Omental fat pad (tissue), 4 donors: Measurements from ENCODE around the gene LRFN2. TPM values are rescaled to one million over a fixed set of nuclear protein-coding genes. Genes with fewer than 3 reads are reported as not detected.

ENCODE experiments used
- ATAC-seq: fragments of 150-250 bp; one replicate; pipeline ENCODE4 v1.9.1; 2016; ENCODE audit warnings: mild to moderate bottlenecking, moderate library complexity; ENCODE audit not compliant: low FRiP score
- DNase-seq: peaks from one replicate; pipeline ENCODE4 v3.0.0-alpha.2; 2019; ENCODE audit warnings: low spot score
- total RNA-seq, 4 donors: library from RNA; depleted of rRNA; stranded (reverse); fragments of >200 nt; gene quantifications; one replicate each; pipeline ENCODE4 v1.1.0, GENCODE V29; 2016
- TF ChIP-seq, protein P1 (sequence below), 3 donors: fragments of 450-650 bp; IDR thresholded peaks; one replicate each; pipeline ENCODE4 v1.5.1; 2016 to 2017; ENCODE audit warnings: antibody characterized with exemption in 3 of 3, mild to moderate bottlenecking in 3 of 3, moderate library complexity in 2 of 3

LRFN2 gene
- total RNA-seq, 4 donors from 2014 or later, result not detected

DNA sequence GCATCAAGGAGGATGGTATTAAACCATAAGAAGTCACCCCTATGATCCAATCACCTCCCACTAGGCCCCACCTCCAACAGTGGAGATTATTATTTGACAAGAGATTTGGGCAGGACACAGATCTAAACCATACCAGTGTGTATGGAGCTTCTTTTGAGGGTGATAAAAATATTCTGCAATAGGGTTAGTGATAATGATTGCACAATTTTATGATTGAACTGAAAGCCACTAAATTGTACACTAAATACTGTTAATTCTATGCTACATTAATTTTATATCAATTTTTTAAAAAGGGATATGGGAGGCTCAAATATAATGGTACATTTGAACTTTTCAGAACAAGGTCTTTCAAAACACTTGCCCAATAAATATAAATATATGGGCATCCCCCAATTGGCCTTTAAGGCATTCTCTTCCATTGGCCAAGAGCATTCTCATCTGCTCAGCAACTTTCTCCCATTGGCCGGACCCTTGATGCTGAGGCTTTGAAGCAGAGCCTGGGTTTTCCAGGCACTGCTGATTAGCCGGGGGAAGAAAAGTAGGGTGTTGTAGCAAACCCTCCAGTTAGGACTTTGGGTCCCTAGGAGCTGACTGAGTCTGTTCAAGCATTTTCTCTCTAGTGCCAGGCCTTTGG is 209.9 kb downstream of the LRFN2 start:
- TF ChIP-seq, protein P1, sequence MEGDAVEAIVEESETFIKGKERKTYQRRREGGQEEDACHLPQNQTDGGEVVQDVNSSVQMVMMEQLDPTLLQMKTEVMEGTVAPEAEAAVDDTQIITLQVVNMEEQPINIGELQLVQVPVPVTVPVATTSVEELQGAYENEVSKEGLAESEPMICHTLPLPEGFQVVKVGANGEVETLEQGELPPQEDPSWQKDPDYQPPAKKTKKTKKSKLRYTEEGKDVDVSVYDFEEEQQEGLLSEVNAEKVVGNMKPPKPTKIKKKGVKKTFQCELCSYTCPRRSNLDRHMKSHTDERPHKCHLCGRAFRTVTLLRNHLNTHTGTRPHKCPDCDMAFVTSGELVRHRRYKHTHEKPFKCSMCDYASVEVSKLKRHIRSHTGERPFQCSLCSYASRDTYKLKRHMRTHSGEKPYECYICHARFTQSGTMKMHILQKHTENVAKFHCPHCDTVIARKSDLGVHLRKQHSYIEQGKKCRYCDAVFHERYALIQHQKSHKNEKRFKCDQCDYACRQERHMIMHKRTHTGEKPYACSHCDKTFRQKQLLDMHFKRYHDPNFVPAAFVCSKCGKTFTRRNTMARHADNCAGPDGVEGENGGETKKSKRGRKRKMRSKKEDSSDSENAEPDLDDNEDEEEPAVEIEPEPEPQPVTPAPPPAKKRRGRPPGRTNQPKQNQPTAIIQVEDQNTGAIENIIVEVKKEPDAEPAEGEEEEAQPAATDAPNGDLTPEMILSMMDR (IDR thresholded peaks at IDR 0.05), result no peak
- no peak for ATAC-seq
- DNase-seq, result no peak

DNA sequence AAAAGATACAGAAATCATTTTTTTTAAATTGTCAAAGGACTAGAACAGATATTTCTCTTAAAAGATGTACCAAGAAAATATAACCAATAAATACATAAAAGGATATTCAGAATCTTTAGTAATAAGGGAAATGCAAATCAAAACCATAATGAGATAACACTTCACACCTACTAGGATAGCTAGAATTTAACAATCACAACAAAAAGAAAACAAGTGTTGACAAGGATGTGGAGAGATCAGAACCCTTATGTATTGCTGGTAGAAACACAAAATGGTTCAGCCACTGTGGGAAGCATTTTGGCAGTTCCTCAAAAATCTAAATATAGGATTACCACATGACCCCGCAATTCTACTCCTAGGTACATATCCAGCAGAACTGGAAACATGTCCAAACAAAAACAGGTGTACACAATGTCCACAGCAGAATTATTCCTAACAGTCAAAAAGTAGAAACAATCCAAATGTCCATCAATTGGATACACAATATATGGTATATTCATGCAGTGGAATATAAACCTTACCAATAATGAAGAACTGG is 211.0 kb downstream of the LRFN2 start:
- ATAC-seq, result no peak
- TF ChIP-seq, protein P1 (IDR thresholded peaks at IDR 0.05), result no peak
- no peak for DNase-seq

DNA sequence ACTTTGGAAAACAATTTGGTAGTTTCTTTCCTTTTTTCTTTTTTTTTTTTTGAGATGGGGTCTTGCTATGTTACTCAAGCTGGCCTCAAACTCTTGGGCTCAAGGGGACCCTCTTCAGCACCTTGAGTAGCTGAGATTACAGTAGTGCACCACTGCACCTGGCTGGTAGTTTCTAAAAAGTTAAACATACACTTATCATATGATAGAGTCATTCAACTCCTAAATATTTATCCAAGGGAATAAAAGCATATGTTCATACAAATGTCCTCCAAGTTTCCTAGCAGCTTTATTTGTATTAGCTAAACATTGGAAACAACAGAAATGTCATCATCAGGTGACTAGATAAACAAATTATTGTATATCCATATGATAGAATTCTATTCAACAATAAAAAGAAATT is 213.9 kb downstream of the LRFN2 start:
- ATAC-seq (no peak), DNase-seq (no peak)
- TF ChIP-seq, protein P1 (IDR thresholded peaks at IDR 0.05), result no peak

DNA sequence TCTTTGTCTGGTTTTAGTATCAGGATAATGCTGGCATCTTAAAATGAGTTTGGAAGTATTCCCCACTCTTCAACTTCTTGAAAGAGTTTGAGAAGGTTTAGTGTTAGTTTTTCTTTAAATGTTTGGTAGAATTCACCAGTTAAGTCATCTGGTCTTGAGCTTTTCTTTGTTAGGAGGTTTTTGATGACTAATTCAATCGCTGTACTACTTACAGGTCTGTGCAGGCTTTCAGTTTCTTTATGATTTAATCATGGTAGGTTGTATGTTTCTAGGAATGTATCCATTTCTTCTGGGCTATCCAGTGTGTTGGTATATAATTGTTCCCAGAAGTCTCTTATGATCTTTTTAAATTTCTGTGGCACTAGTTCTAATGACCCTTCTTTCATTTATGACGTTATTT is 215.5 kb downstream of the LRFN2 start:
- ATAC-seq, result no peak
- DNase-seq, result no peak
- TF ChIP-seq, protein P1 (IDR thresholded peaks at IDR 0.05), result no peak

DNA sequence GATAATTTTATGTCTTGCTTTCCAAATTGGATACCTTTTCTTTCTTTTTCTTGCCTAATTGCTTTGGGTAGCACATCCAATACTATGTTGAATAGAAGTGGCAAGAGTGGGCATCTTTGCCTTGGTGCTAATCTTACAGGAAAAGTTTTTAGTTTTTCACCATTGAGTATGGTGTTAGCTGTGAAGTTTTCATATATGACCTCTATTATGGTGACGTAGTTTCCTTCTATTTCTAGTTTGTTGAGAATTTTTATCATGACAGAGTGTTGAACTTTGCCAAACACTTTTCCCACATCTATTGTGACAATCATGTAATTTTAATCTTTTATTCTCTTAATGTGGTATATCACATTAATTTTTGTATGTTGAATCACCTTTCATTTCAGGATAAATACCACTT is 216.1 kb downstream of the LRFN2 start:
- TF ChIP-seq, protein P1 (IDR thresholded peaks at IDR 0.05), result no peak
- DNase-seq (no peak), ATAC-seq (no peak)

DNA sequence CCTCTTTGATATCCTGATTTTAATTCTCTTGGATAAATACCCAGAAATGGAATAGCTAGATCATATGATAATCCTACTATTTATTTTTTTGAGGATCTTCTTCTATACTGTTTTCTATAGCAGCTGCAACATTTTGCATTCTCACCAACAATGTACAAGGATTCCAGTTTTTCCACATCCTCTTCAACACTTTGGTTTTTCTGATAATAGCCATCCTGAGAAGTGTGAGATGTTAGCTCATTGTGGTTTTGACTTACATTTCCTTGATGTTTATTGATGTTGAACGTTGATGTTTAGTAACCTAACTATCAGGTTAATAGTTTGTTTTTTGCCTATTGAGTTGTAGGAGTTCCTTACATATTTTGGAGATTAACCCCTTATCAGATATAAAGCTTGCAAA is 217.3 kb downstream of the LRFN2 start:
- ATAC-seq (no peak), DNase-seq (no peak)
- TF ChIP-seq, protein P1 (IDR thresholded peaks at IDR 0.05), result no peak

DNA sequence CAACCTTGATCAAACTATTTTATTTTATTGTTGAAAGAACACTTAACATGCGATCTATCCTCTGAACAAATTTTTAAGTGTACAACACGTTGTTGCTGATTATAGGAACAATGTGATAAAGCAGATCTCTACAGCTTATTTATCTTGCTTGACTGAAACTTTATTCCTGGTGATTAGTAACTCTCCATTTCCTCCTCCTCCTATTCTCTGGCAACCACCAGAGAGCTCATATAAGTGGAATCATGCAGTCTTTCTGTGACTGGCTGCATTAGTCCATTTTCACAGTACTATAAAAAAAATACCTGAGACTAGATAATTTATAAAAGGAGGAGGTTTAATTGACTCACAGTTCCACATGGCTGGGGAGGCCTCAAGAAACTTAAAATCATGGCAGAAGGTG is 218.1 kb downstream of the LRFN2 start:
- TF ChIP-seq, protein P1 (IDR thresholded peaks at IDR 0.05), result no peak
- DNase-seq (no peak), ATAC-seq (no peak)
